ENCODE measurements around the gene COL18A1.
A peak's percentile ranks its signal among the peaks of the same experiment; 100 is the strongest.

COL18A1 gene

DNA sequence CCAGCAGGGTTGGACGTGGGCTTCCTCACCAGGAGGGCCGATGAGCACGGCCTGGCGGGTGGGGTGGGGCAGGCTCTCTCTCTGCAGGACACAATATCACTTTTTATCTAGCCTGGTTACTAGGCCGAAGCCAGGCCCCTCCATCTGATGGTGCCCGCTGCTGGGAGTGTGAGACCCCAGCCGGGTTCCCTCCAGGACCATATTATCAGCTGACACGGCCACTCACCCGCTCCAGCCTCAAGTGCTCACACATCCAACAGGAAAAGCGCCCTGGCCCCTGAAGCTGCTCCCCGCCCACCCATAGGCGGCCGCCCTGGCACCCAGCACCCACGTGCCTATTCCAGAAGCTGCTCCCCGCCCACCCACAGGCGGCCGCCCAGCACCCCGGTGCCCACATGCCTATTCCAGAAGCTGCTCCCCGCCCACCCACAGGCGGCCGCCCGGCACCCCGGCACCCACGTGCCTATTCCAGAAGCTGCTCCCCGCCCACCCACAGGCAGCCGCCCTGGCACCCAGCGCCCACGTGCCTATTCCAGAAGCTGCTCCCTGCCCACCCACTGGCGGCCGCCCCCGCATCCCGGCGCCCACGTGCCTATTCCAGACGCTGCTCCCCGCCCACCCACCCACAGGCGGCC is 132.3 kb downstream of the COL18A1 start:
- Histone ChIP-seq H3K4me3 (ENCODE audit: severe bottlenecking) (no peak overlapping the region), H3K27me3 (ENCODE audit: insufficient read depth, poor library complexity, severe bottlenecking) (no peaks in the 10 kb centered on the region), H3K9me3 (ENCODE audit: severe bottlenecking) (no peaks in the 10 kb centered on the region), H3K36me3 (ENCODE audit: low read depth) (no peaks in the 10 kb centered on the region), H3K4me1 (ENCODE audit: insufficient read depth, poor library complexity, severe bottlenecking) (no peaks in the 10 kb centered on the region), H3K27ac (ENCODE audit: poor library complexity, severe bottlenecking) (no peak overlapping the region)
- TF ChIP-seq, protein P1, sequence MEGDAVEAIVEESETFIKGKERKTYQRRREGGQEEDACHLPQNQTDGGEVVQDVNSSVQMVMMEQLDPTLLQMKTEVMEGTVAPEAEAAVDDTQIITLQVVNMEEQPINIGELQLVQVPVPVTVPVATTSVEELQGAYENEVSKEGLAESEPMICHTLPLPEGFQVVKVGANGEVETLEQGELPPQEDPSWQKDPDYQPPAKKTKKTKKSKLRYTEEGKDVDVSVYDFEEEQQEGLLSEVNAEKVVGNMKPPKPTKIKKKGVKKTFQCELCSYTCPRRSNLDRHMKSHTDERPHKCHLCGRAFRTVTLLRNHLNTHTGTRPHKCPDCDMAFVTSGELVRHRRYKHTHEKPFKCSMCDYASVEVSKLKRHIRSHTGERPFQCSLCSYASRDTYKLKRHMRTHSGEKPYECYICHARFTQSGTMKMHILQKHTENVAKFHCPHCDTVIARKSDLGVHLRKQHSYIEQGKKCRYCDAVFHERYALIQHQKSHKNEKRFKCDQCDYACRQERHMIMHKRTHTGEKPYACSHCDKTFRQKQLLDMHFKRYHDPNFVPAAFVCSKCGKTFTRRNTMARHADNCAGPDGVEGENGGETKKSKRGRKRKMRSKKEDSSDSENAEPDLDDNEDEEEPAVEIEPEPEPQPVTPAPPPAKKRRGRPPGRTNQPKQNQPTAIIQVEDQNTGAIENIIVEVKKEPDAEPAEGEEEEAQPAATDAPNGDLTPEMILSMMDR (IDR thresholded peaks at IDR 0.05; ENCODE audit: poor library complexity, severe bottlenecking), result no peak
- ATAC-seq (ENCODE audit: low read depth) (no peak), DNase-seq (ENCODE audit: low spot score) (peak; percentile 40)

- H3K27me3 ChIP-seq (ENCODE audit: insufficient read depth, poor library complexity, severe bottlenecking), result no peaks in the 10 kb centered on the region
- ATAC-seq (ENCODE audit: low read depth), result no peak
- H3K9me3 ChIP-seq (ENCODE audit: severe bottlenecking), result no peaks in the 10 kb centered on the region
- H3K4me1 ChIP-seq (ENCODE audit: insufficient read depth, poor library complexity, severe bottlenecking), result no peaks in the 10 kb centered on the region
- no peak overlapping the region for H3K4me3 ChIP-seq (ENCODE audit: severe bottlenecking)
- H3K27ac ChIP-seq (ENCODE audit: poor library complexity, severe bottlenecking), result no peak overlapping the region
- TF ChIP-seq, protein P1 (IDR thresholded peaks at IDR 0.05; ENCODE audit: poor library complexity, severe bottlenecking), result no peak
- peak; percentile 45 for DNase-seq (ENCODE audit: low spot score)
- no peaks in the 10 kb centered on the region for H3K36me3 ChIP-seq (ENCODE audit: low read depth)
Measured at GRCh38 chr21:45537746-45538291, 132.9 kb downstream of the COL18A1 start.

GRCh38 chr21:45538381-45539045 is 133.5 kb downstream of the COL18A1 start:
- H3K27ac ChIP-seq (ENCODE audit: poor library complexity, severe bottlenecking), result no peak overlapping the region
- TF ChIP-seq, protein P1 (IDR thresholded peaks at IDR 0.05; ENCODE audit: poor library complexity, severe bottlenecking), result no peak

DNA sequence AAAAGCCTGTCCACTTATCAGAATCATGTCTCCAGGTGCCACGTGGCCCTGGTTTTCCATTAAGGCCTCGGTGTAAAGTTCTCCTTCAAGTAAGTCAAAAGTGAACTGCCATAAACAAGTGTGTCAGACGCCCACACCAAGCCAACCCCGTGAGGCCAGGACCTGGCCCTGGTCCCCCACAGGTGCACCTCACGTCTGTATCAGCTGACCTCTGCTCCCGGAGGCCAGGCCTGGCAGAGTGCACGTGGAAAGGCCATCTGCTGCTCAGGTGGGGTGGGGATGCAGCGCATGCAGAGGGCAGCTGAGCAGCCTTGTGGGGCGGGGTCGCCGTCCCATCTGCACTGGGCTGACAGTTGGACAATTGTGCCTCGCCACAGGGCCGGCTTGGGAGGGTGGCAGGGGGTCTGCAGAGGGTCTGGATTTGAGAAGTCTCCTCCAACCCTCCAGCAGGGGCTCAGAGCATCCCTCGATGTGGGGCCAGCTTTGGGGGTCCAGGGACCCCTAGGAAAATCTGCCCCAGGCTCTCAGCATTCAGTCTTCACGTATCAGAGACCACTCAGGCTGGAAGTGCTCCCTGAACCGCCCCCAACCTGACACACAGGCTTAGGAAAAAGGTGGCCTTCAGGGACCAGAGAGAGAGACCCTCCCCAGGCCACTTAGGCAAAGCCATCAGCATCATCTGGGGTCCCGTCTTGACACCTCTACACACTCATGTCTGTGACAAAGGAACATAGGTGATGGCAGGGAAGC is 134.3 kb downstream of the COL18A1 start:
- ATAC-seq (ENCODE audit: low read depth) (no peak), DNase-seq (ENCODE audit: low spot score) (peak; percentile 42)
- TF ChIP-seq, protein P1 (IDR thresholded peaks at IDR 0.05; ENCODE audit: poor library complexity, severe bottlenecking), result no peak
- Histone ChIP-seq H3K36me3 (ENCODE audit: low read depth) (no peaks in the 10 kb centered on the region), H3K9me3 (ENCODE audit: severe bottlenecking) (no peaks in the 10 kb centered on the region), H3K27ac (ENCODE audit: poor library complexity, severe bottlenecking) (no peak overlapping the region), H3K27me3 (ENCODE audit: insufficient read depth, poor library complexity, severe bottlenecking) (no peaks in the 10 kb centered on the region), H3K4me1 (ENCODE audit: insufficient read depth, poor library complexity, severe bottlenecking) (no peaks in the 10 kb centered on the region), H3K4me3 (ENCODE audit: severe bottlenecking) (no peak overlapping the region)

More at GRCh38 chr21:45538381-45539045, 133.5 kb downstream of the COL18A1 start:
- H3K4me3 ChIP-seq (ENCODE audit: severe bottlenecking), result no peak overlapping the region
- DNase-seq (ENCODE audit: low spot score) (peak; percentile 62), ATAC-seq (ENCODE audit: low read depth) (no peak)
- no peaks in the 10 kb centered on the region for H3K36me3 ChIP-seq (ENCODE audit: low read depth)
- H3K4me1 ChIP-seq (ENCODE audit: insufficient read depth, poor library complexity, severe bottlenecking), result no peaks in the 10 kb centered on the region
- no peaks in the 10 kb centered on the region for H3K9me3 ChIP-seq (ENCODE audit: severe bottlenecking)
- H3K27me3 ChIP-seq (ENCODE audit: insufficient read depth, poor library complexity, severe bottlenecking), result no peaks in the 10 kb centered on the region
